ENCODE results near the gene ZBTB25.

- TF ChIP-seq CTCF (IDR thresholded peaks at IDR 0.05; ENCODE audit: low read depth, low read length) (no peak), MAX (IDR thresholded peaks at IDR 0.05; ENCODE audit: low read depth, low read length) (no peak), POLR2A (IDR thresholded peaks at IDR 0.05; ENCODE audit: extremely low read depth, insufficient read length) (no peak)
These were observed 9.6 kb upstream of the ZBTB25 start for GRCh38 chr14:64513271-64513670.
